Germinal center (tissue), 1 donor: Measurements from ENCODE around the gene APBA3.

Experiments
- DNase-seq: peaks from one replicate; pipeline ENCODE4 v3.0.0; 2012; ENCODE audit warnings: mixed read lengths, low spot score

The APBA3 gene

GRCh38 chr19:3761382-3762129, at the start of gene APBA3:
TSS of gene APBA3 (minus strand) at chr19:3761692. CDS start at chr19:3760264, 1,428 bp downstream.
- peak; percentile 93 for DNase-seq

- DNase-seq = no peak
Observed at GRCh38 chr19:3810708-3811355, 49.3 kb upstream of the APBA3 start.

GRCh38 chr19:3809881-3810707, 48.6 kb upstream of the APBA3 start:
- peak; percentile 59 for DNase-seq

- no peak for DNase-seq
Observed at GRCh38 chr19:3808420-3809143, 47.1 kb upstream of the APBA3 start.

GRCh38 chr19:3807574-3808354, 46.3 kb upstream of the APBA3 start:
- no peak for DNase-seq

GRCh38 chr19:3807131-3807480, 45.6 kb upstream of the APBA3 start:
- DNase-seq = no peak

- DNase-seq = no peak
Observed at GRCh38 chr19:3805859-3806258, 44.4 kb upstream of the APBA3 start.

GRCh38 chr19:3804429-3804828, 42.9 kb upstream of the APBA3 start:
- DNase-seq = no peak

- no peak for DNase-seq
Observed at GRCh38 chr19:3803986-3804385, 42.5 kb upstream of the APBA3 start.

- DNase-seq = no peak
Observed at GRCh38 chr19:3803114-3803888, 41.8 kb upstream of the APBA3 start.

- DNase-seq = no peak
Observed at GRCh38 chr19:3801412-3802096, 40.1 kb upstream of the APBA3 start.

- DNase-seq = no peak
Observed at GRCh38 chr19:3800996-3801395, 39.5 kb upstream of the APBA3 start.

GRCh38 chr19:3798137-3798536, 36.6 kb upstream of the APBA3 start:
- no peak for DNase-seq

GRCh38 chr19:3796358-3796757, 34.9 kb upstream of the APBA3 start:
- DNase-seq = no peak

- no peak for DNase-seq
Observed at GRCh38 chr19:3793799-3794198, 32.3 kb upstream of the APBA3 start.

- no peak for DNase-seq
Observed at GRCh38 chr19:3792114-3792513, 30.6 kb upstream of the APBA3 start.

GRCh38 chr19:3790941-3791340, 29.4 kb upstream of the APBA3 start:
- no peak for DNase-seq

- no peak for DNase-seq
Observed at GRCh38 chr19:3790209-3790734, 28.8 kb upstream of the APBA3 start.

GRCh38 chr19:3788996-3789778, 27.7 kb upstream of the APBA3 start:
- DNase-seq = no peak
